A549 (cell line): Measurements from ENCODE around the gene SEC61B. TPM values are rescaled to one million over a fixed set of nuclear protein-coding genes. Genes with fewer than 3 reads are reported as not detected.

Source experiments
- ATAC-seq, 2 experiments: fragments of 200-7000 bp in 1 of 2; fragments of >200 bp in 1 of 2; cut with Nextera tagmentation in 1 of 2; cut with Tn5 transposase in 1 of 2; 3 replicates each; pipeline versions ENCODE4 v1.8.0 to v1.9.1; 2018 to 2020; ENCODE audit warnings: mild to moderate bottlenecking in 1 of 2, moderate library complexity in 1 of 2
- CTCF ChIA-PET: fragments of 300-600 bp; sonication (Branson Sonifier 250); formaldehyde crosslinking; extraction: SDS; loops from one replicate; lab custom pipeline; 2021; ENCODE audit warnings: antibody characterized with exemption, inconsistent platforms; lab: Yijun Ruan, JAX
- POLR2A ChIA-PET: fragments of 350-600 bp; formaldehyde crosslinking; extraction: SDS; loops from one replicate; lab custom pipeline; 2021; ENCODE audit warnings: antibody characterized with exemption, inconsistent platforms; lab: Yijun Ruan, JAX
- DNase-seq, 2 experiments: peaks; one replicate each; pipeline versions ENCODE4 v3.0.0 to v3.0.0-alpha.2; 2011 to 2016; ENCODE audit warnings: low read depth in 1 of 2, low spot score in 1 of 2
- FAIRE-seq: peaks from 2 replicates; lab custom pipeline; 2011; peaks lifted over from hg19 to GRCh38; lab: Jason Lieb, UNC
- H3K27ac ChIP-seq, 2 experiments: fragments of >200 bp; sonication (Bioruptor Twin); formaldehyde crosslinking; 3 replicates each; pipeline ENCODE4 v1.5.1; 2016 to 2017
- H3K4me1 ChIP-seq: fragments of >200 bp; sonication (Bioruptor Twin); formaldehyde crosslinking; 3 replicates; pipeline ENCODE4 v1.6.1; 2016
- H3K4me2 ChIP-seq: fragments of >200 bp; sonication (Bioruptor Twin); formaldehyde crosslinking; 3 replicates; pipeline ENCODE4 v1.6.1; 2016
- H3K4me3 ChIP-seq: fragments of >200 bp; sonication (Bioruptor Twin); formaldehyde crosslinking; 3 replicates; pipeline ENCODE4 v1.5.1; 2016
- H3K9me3 ChIP-seq: fragments of >200 bp; sonication (Bioruptor Twin); formaldehyde crosslinking; 3 replicates; pipeline ENCODE4 v1.6.1; 2016
- CBX2 ChIP-seq: fragments of 200-600 bp; sonication (generic); IDR thresholded peaks from 2 replicates; pipeline ENCODE4 v1.6.1; 2016; ENCODE audit warnings: low read depth, mild to moderate bottlenecking, borderline replicate concordance
- CHD4 ChIP-seq: fragments of 200-600 bp; sonication (generic); IDR thresholded peaks from 2 replicates; pipeline ENCODE4 v1.6.1; 2016; ENCODE audit warnings: antibody characterized with exemption, mild to moderate bottlenecking, borderline replicate concordance
- EP300 ChIP-seq, 2 experiments: fragments of >200 bp; sonication (Bioruptor Twin); formaldehyde crosslinking; IDR thresholded peaks; 2 replicates in 1 of 2; 3 replicates in 1 of 2; pipeline ENCODE4 v1.6.1; 2016 to 2017
- FOXS1 ChIP-seq: fragments of 250-450 bp; sonication (Bioruptor Pico); IDR thresholded peaks from 2 replicates; pipeline ENCODE4 v1.5.0; 2020; ENCODE audit warnings: mild to moderate bottlenecking, moderate library complexity
- GATA3 ChIP-seq: IDR thresholded peaks from 2 replicates; pipeline ENCODE4 v1.6.1; 2012; ENCODE audit warnings: borderline replicate concordance
- HOXB5 ChIP-seq: fragments of 250-450 bp; sonication (Bioruptor Pico); IDR thresholded peaks from 2 replicates; pipeline ENCODE4 v1.5.0; 2020; ENCODE audit warnings: mild to moderate bottlenecking, moderate library complexity
- KDM5A ChIP-seq: fragments of 200-600 bp; sonication (generic); IDR thresholded peaks from 2 replicates; pipeline ENCODE4 v1.6.1; 2016; ENCODE audit warnings: antibody characterized with exemption, mild to moderate bottlenecking
- RARB ChIP-seq: fragments of 250-450 bp; sonication (Bioruptor Pico); IDR thresholded peaks from 2 replicates; pipeline ENCODE4 v1.8.0; 2021; ENCODE audit warnings: mild to moderate bottlenecking, moderate library complexity
- SREBF2 ChIP-seq: fragments of 450-650 bp; IDR thresholded peaks from 2 replicates; pipeline ENCODE4 v1.6.1; 2014; ENCODE audit warnings: mild to moderate bottlenecking, moderate library complexity
- ZC3H11A ChIP-seq: fragments of 450-650 bp; IDR thresholded peaks from 2 replicates; pipeline ENCODE4 v1.6.1; 2014; ENCODE audit warnings: antibody characterized with exemption, mild to moderate bottlenecking
- ZFP36 ChIP-seq: fragments of 450-650 bp; IDR thresholded peaks from 2 replicates; pipeline ENCODE4 v1.6.1; 2014; ENCODE audit warnings: borderline replicate concordance; ENCODE audit not compliant: partially characterized antibody
- WGBS: methylation state at CpG from one replicate; pipeline ENCODE4 v1.1.6; 2017; ENCODE audit errors: missing lambda C conversion rate; 5-methylcytosine and 5-hydroxymethylcytosine counted together
- polyA plus RNA-seq, 4 experiments: library from polyadenylated mRNA; depleted of rRNA in 3 of 4; stranded (reverse); fragments of >200 nt; fragmentation: RNase III in 1 of 4; extraction: RNeasy Plus Mini Kit Qiagen cat#74134 plus additional on column Dnase treatment in 1 of 4; gene quantifications; 2 replicates in 3 of 4; 3 replicates in 1 of 4; pipeline ENCODE4 v1.2.3, GENCODE V29; 2011 to 2017
- TF ChIP-seq, protein P1 (sequence below): fragments of >200 bp; sonication (Bioruptor Twin); formaldehyde crosslinking; IDR thresholded peaks from 3 replicates; pipeline ENCODE4 v1.5.1; 2016
- TF ChIP-seq, protein P2 (sequence below): fragments of 450-650 bp; IDR thresholded peaks from 2 replicates; pipeline ENCODE4 v1.6.1; 2014; ENCODE audit warnings: antibody characterized with exemption
- TF ChIP-seq, protein P3 (sequence below): IDR thresholded peaks from 2 replicates; pipeline ENCODE4 v1.6.1; 2012; ENCODE audit warnings: low read depth, borderline replicate concordance
- TF ChIP-seq, protein P4 (sequence below): fragments of 150-350 bp; IDR thresholded peaks from 2 replicates; pipeline ENCODE4 v1.6.1; 2014; ENCODE audit warnings: low read depth, mild to moderate bottlenecking, low read length

Gene SEC61B
- polyA plus RNA-seq, 2 of the 4 experiments (the other 2 are of a cell fraction), result 194 to 275 TPM

DNA sequence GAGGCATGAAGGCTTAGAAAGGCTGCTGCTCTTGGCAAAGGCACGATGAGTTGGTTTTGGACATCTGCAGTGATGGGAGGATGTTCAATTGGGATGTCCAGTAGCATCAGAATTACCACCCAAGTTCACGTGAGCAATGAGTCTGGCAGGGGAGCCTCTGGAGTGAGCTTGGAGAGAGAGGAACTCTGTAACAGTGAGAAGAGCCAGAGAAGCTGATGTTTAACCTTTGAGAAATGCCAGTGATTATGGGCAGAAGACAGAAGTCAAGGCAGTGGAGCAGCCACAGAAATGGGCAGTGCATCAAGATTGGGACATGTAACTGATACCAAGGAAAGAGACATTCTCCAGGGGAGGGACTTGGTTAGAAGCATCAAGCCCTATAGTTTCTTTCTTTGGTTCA, 39.8 kb downstream of the SEC61B start (continued):
- TF ChIP-seq, protein P1, sequence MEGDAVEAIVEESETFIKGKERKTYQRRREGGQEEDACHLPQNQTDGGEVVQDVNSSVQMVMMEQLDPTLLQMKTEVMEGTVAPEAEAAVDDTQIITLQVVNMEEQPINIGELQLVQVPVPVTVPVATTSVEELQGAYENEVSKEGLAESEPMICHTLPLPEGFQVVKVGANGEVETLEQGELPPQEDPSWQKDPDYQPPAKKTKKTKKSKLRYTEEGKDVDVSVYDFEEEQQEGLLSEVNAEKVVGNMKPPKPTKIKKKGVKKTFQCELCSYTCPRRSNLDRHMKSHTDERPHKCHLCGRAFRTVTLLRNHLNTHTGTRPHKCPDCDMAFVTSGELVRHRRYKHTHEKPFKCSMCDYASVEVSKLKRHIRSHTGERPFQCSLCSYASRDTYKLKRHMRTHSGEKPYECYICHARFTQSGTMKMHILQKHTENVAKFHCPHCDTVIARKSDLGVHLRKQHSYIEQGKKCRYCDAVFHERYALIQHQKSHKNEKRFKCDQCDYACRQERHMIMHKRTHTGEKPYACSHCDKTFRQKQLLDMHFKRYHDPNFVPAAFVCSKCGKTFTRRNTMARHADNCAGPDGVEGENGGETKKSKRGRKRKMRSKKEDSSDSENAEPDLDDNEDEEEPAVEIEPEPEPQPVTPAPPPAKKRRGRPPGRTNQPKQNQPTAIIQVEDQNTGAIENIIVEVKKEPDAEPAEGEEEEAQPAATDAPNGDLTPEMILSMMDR, result no peak

DNA sequence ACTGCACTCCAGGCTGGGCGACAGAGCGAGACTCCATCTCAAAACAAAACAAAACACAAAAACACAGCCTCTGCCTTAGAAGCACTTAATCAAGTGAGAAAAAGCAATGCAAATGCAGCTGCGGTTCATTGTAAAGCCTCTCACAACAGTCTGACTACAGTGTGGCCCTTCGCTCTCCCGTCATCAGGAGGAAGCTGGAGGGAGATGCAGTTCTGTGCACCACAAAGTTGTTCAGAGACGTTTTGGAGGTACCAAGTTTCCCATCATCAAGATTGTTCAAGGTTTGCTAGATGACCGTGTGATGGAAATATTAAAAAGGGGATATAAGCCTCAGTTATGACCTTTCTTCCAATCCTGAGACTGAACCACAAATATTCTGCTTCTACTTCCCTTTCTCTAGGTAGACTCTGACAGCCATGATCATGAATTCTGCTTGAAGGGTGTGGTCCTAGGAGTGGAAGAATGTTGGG, 40.9 kb downstream of the SEC61B start:
- Histone ChIP-seq H3K9me3 (no peaks in the 10 kb centered on the region), H3K27ac (no peak overlapping the region), H3K4me1 (no peaks in the 10 kb centered on the region), H3K4me2 (no peak overlapping the region), H3K4me3 (no peak overlapping the region)
- DNase-seq, result no peak
- ChIA-PET POLR2A (no interaction called here), CTCF (interaction anchor here (1.1 kb wide), 1 partner anchor 23 kb away, joined by 3 read pairs; no protein-coding TSS in a partner anchor)
- no peak for FAIRE-seq
- no peak for TF ChIP-seq SREBF2
- TF ChIP-seq KDM5A, result no peak
- TF ChIP-seq, protein P2, sequence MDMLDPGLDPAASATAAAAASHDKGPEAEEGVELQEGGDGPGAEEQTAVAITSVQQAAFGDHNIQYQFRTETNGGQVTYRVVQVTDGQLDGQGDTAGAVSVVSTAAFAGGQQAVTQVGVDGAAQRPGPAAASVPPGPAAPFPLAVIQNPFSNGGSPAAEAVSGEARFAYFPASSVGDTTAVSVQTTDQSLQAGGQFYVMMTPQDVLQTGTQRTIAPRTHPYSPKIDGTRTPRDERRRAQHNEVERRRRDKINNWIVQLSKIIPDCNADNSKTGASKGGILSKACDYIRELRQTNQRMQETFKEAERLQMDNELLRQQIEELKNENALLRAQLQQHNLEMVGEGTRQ, result no peak
- no peak for TF ChIP-seq FOXS1 (CRISPR knock-in tag)
- no peak for TF ChIP-seq ZC3H11A
- TF ChIP-seq ZFP36, result no peak
- TF ChIP-seq RARB, result no peak
- no peak for TF ChIP-seq GATA3
- TF ChIP-seq, protein P3, sequence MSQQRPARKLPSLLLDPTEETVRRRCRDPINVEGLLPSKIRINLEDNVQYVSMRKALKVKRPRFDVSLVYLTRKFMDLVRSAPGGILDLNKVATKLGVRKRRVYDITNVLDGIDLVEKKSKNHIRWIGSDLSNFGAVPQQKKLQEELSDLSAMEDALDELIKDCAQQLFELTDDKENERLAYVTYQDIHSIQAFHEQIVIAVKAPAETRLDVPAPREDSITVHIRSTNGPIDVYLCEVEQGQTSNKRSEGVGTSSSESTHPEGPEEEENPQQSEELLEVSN, result no peak
- ATAC-seq, result no peak
- 70% methylated on average over 7 of the region's 7 CpGs for WGBS

DNA sequence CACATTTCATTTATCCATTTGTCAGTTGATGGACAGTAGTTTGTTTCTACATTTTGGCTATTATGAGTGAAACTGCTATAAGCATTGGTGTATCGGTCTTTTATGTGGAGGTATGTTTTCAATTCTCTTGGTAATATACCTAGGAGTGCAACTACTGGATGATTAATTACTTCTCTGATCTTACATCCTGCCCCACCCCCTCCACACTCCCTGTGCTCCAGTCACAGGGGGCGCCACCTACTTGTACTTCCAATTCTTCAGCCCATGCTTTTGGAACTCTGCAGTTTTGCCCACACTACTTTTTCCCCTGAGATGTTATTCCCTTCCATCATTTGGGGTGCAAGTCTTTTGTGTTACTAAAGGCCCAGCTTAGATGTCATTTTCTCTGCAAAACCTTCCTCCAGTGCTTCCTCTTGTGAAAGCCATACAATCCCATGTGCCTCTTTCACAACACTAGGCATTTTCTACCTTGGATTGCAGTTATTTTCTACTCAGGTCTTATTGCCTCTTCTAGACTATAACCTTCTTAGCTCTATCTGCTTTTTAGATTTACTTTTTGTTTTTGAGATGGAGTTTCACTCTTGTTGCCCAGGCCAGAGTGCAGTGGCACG, 42.1 kb downstream of the SEC61B start:
- Histone ChIP-seq H3K4me3 (no peak overlapping the region), H3K27ac (no peak overlapping the region), H3K4me2 (no peak overlapping the region), H3K9me3 (no peaks in the 10 kb centered on the region), H3K4me1 (no peaks in the 10 kb centered on the region)
- DNase-seq, result peak in 1 of 2 experiments; percentile 23
- peak in 1 of 2 experiments; percentile 39; a peak in 1 of 6 replicates for ATAC-seq
- TF ChIP-seq, protein P3, result no peak
- TF ChIP-seq EP300 (IDR thresholded peaks at IDR 0.05) (no peak), CBX2 (no peak), CHD4 (no peak), HOXB5 (CRISPR knock-in tag) (no peak)
- TF ChIP-seq, protein P4, sequence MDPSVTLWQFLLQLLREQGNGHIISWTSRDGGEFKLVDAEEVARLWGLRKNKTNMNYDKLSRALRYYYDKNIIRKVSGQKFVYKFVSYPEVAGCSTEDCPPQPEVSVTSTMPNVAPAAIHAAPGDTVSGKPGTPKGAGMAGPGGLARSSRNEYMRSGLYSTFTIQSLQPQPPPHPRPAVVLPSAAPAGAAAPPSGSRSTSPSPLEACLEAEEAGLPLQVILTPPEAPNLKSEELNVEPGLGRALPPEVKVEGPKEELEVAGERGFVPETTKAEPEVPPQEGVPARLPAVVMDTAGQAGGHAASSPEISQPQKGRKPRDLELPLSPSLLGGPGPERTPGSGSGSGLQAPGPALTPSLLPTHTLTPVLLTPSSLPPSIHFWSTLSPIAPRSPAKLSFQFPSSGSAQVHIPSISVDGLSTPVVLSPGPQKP, result no peak
- POLR2A ChIA-PET, result no interaction called here
- FAIRE-seq, result no peak
- 76% methylated on average over 3 of the region's 3 CpGs for WGBS
- CTCF ChIA-PET, result interaction anchor here (1.4 to 1.9 kb wide), 2 partner anchors 8 to 81 kb away, joined by 3 to 4 read pairs; no protein-coding TSS in a partner anchor
